Measurements from ENCODE around the gene S100A12.
"Not testable (repeated sequence)": the region's sequence is repeated elsewhere in the genome, so short reads cannot be mapped to it uniquely, and the experiment has no call there.

The S100A12 gene

DNA sequence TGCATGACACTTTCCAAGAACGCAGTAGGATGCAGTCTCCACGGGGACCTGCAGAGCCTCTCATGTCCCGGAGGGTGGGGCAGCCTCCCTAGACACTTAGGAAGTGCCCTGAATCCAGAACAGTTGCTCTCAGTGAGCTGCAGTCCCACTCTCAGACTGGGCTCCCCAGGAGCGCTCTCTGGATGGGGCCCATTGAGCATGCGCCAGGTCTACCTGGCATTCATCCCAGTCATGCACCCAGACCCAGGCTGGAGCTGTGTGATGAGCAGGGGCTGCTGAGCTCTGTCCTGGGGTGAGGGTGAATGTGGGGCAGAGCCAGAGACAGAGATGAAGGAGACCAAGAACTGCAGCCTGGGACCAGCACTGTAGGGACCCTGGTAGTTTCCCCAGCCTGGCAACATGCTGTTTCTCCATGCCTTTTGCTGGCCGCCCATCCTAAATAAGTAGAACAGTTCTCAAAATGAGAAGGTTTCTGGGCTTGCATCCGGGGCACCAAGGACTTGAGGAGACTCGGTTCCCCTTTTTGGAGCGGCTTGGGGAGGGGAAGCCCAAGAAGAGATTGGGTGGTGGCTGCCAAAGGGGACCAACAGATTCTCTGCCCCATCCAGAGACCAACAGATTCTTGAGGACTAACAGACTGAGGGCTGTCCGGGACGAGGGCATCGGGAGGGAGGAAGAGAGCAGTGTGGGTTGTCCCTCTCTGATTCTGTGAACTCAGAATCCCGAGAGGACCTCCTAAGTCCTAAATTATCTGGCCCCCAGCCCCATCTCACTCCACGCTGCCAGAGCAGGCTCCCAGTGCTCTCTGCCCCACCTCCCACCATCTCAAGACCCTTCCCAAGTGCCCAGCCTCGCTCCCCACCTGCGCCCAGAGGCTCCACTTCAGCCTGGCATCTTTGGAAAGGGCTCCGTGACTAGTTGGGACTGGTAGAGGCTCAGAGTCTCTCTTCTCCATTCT, 25.8 kb downstream of the S100A12 start:
- DNase-seq, result no peak

DNA sequence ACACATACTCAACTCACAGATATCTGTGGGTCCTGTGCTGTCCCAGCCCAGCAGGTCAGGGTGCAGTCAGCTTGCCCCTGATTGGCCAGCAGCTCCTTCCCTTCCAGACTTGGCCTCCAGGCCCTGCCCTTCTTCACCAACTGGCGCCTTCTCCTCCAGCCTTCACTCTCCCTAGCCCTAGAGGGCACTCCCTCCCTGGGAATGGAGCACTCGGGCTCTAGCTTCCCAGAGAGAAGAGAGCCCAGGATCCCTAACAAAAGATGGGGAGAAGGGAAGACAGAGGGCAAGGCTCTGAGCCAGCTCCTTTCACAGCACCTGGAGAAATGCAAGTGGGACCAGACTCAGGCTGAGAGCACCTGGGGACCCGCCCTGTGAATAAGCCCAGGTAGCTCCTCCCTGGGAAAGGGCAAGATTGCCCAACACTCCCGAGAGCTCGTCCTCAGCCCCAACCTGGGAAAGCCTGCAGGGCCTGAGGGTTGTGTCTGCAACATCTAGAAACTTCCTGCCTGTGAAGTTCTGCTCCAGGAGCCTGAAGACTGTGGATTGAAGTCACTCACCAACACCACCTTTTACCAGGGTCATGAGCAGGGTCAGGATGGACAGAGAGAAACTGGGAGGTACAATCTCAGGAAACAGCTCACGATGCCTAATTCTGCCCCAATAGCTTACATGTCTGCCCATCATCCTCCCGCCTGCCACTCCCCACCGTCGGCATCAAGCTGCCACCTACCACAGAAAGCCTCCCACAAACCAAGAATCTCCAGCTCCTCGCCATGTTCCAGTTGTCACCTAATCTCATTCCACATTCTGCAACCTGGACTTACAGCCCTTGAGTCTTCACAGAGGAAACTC, 26.7 kb downstream of the S100A12 start, which contains the start of gene PGLYRP4:
Gene PGLYRP4 (minus strand): TSS at position 331 of the 852 bp plus-strand sequence. CDS start 909 bp downstream, outside the sequence.
- no peak for DNase-seq

DNA sequence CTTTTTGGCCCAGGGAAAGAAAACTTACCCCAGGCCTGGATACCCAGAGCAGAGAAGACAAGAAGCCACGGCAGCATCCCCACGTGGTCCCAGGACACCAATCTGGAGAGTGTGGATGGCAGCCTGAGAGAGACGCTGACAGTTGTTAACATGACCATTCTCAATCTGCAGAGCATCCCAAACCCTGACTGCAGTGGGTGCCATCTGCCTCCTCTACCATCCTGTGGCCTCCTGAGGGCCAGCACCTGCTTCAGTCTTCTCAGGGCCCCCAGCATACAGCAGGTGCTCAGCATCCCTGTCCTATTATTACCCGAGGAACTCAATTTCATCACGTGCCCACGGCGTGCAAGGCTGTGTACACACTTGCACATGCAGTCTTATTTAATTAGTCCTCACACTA, 27.6 kb downstream of the S100A12 start:
- no peak for DNase-seq

DNA sequence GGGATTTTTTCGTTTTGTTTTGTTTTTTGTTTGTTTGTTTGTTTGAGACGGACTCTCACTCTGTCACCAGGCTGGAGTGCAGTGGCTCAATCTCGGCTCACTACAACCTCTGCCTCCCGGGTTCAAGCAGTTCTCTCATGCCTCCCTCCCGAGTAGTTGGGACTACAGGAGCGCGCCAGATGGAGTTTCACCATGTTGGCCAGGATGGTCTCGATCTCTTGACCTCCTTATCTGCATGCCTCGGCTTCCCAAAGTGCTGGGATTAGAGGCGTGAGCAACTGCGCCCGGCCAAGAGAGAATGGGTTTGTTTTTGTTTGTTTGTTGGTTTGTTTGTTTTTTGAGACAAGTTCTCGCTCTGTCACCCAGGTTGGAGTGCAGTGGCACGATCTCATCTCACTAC, 28.4 kb downstream of the S100A12 start:
- DNase-seq, result not testable (repeated sequence)

DNA sequence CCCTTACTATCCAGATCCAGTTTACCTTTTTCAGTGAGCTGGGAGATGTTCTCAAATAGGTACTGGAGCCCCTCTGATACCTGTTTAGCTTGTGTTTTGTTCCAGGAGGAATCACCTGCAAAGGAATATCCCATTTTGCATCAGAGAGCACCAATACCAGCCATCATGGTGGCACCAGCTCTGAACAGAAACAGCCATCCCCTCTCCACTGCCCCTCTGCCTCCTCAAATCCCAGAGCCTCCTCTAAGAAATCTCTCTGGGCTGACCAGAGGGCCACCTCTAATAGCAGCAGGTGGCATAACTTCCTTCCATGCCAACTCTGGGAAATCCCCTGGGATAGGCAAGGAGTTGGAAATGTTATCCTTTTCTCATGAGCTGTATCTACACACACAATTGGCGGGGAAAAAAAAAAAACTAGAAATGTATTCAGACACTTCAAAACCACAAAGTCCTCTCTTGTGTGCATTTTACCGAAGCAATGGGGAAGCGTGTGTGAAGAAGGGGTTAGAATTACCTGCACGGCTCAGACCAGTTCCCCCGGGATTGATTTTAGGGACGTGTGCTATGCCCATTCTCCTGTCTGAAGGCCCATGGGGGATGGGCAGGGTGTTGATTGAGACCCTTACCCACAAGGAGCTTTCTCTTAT, 29.2 kb downstream of the S100A12 start:
- DNase-seq, result no peak

DNA sequence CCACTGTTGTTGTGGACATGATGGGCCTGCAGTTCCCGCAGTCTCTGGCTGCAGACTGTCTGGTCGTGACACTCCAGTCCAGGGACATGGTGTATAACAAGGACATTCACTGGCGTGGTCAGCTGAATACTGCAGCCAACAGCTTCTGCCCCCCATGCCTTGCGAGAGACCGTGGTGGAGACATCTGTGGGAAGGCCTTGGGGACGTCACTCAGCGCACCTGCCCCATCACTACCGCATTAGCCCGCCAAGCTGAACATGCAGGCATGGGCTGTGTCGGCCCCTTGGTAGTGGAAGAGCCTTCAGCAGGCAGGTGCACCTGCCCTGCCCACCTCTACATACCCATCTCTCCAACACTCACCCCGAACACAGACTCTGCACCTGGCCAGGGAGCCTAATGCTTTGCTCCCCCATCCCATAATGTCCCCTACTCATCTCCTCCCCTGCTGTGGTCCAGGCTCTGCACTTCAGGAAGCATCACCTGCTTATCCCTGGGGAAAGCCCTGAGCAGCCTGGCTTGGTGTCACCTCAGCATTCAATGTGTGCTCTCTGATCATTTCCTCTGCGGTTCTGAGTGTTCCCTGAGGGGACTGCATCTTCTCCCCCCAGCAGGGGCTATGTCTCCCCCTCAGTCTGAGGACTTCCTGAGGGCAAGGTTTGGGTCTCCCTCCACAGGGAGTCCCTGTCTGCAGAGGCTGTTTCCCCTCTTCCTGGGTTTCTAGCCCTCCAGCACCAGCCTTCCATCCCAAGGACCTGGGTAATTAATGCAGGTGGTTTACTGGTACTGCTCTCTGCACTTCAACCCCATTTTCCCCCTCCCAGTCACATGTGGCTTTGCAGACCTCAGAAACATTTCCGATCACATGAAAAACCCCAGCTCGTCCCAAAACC, 30.0 kb downstream of the S100A12 start:
- DNase-seq, result no peak

DNA sequence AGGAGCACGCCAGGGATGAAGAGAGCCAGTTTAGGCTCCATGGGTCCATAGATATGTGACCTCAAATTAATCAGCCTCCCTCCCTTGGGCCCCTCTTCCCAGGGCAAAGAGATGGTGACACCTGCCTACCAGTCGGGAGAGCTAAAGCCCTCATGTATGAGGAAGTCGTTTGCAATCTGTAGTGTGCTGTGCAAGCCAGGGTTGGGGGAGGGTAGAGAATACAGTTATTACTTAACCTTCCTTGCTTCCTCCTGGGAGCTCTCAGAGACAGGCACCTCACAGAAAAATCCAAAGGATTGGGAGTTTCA, 30.7 kb downstream of the S100A12 start:
- no peak for DNase-seq

DNA sequence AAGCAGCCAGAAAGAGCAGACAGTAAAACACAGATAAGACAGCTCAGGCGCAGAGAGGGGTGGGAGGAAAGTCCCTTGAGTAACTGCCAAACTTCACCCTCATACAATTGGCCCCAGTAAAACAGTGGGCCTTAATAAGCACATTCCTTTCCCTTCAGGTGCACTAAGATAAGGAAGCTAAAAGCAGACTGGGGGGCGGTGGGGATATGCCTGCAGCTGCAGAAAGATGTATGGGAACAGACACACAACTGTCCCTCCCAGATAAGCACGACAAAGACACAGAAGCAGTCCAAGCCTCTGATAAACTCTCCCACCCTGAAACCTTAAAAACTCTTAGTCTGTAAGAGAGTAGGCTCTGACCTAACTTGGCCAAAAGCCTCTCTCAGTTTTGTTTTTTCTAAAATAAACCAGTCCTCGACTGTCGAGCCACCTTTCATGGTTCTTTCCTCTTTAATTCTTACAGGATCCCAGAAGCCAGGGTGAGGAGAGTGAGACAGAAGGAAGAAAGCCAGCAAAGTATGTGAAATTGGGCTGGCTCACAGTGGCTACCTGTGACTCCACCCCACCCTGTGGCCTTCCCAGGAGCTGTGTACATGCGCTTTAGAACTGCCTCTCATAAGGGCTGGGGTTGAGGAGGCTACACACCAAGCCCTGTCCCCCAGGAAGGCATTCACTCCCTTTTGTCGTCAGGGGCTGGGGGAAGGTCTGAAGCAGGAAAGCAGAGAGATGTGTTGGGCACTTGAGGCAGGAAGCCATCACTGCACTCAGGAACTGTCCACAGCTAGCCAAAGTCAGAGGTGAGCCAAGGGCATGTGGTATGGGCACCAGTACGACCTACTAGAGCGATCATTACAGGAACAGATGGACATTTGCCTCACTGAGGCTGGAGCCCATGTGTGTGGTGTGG, 31.4 kb downstream of the S100A12 start:
- no peak for DNase-seq

DNA sequence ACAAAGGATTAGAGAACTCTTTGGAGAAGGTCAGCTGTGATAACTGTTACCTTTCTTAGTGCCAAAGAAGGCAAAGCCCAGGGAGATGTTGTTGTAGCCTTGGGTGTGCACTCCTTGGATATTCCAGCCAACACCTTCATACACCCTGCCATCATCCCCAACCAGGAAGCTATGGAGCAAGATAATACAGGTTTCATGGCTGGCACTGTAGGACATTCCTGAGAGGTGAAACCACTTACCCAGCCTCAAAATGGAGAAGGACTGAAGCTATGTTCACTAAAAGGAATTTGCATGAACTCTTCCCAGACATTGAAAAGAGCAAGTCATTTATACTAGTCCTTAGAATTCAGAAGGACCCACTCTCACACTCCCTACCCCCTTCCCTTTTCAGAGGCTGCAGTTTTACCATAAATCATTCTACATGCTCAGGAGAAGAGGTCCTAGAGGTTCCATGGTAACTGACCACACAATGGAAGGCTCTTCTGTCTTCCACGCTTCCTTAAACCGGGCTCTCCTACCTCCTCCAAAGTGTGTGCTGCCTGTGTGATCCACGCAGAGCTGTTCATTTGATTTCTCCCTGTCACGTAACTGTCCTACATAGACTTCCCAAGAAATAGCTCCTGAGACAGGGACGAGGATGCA, 32.3 kb downstream of the S100A12 start:
- no peak for DNase-seq

DNA sequence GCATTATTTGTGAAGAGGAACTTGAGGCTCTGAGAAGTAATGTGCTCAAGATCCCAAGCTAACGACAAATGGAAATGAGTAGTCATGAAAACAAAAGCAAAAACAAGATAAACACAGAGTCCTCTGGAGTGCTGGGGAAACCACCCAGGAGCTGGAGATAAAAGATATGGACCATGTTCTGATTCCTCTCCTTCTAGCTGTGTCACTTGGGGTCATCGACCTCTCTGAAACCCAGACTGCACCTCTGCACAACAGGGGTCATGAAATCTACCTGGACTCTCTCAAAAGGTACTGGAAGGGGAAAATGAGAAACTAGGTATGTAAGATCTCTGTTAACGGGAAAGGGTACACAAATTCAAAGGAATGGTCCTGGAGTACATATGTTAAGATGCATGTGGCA, 33.2 kb downstream of the S100A12 start:
- no peak for DNase-seq

DNA sequence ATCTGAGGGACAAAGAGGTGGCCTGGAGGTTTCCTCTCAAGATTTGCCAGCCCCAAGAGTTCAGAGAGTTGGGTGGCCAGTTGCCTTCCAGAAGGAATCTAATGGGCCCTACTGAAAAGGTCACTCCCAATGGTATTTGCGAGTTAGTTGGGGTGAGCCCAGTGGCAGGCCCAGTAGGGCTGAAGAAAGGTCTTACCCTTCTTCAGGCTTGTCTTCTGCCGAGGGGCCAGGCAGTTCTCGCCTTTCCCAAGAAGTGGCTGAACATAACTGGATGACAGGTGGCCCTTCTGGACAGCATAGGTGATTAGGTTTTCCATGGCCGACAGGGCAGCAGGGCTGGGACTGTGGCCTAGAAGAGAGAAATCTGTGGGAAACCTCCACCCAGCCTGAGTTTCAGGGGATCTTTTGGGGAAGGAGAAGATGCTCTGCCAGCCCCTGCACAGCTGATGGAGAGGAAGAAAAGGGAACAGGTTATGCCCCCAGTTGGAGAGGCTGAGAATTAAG, 33.9 kb downstream of the S100A12 start:
- DNase-seq, result no peak

DNA sequence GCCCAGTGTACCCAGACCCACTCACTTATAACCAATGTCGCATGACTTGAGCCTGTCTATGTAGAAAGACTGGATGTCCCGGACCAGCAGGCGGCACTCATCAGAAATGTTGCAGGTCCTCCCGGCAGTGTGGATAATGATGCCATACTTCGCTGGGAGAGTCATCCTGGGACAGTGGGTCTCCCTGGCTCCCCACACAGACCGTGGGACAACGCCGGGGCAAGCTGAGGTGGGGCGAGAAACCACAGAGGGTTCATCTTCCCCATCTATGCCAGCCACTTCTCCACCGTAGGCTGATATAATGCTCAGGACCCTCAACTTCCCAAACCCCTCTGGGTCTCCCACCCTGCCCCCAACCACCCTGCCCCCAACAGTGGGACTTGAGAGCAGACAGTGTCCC, 35.1 kb downstream of the S100A12 start:
- DNase-seq, result no peak

DNA sequence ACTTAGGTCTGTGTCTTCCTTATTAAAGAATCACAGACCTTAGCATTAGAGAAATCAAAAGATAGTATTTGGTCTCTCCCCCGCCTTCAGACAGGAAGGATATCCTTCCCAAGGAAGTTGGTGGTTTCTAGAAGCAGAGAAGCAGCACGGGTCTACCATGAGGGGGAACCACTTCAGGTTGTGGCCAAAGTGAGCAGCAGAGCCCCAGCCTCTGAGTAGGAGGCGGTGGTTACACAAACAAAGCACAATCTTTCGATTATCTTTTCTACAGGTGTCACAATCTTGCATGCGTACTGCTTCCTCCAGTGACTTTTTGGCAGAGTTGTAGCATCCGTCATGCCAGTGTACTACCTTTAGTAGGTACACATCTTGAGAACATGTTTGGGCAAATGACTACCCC, 35.6 kb downstream of the S100A12 start:
- no peak for DNase-seq

DNA sequence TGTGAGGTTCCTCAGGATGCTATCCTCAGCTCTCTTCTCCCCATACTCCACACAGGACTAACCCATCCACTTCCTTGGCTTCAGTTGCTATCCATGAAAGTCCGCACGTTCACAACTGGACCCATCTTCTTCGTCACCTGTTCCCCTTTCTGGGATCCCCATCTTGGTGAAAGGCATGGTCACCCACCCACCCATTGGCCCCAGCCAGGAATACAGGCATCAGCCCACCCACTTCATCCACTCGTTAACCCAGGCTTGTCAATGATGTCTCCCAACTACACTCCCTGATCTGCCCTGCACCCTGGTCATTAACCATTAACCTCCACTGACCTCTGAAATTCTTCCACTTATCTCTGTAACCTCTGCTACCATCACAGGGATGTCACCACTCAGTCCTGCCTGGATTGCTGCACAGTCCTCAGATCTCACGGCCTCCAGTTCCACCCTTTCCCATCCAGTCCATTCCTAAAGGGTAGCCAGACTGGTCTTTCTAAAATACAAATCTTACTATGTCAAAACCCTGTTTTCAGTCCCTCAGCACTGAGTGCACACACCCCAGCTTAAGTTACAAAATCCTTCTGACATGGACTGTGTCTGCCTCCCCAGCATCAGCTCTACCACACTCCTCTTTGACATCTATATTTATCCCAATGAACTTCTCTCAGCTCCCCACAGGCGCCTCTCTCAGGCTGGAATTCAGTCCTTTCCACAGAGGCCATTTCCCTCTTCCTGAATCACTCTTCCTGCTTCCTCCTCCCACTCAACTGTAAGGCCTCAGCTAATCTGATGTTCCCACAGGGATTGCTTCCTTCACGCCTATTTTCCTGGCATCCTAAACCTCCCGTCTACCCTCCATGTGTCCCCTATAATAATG, 37.2 kb downstream of the S100A12 start:
- no peak for DNase-seq

DNA sequence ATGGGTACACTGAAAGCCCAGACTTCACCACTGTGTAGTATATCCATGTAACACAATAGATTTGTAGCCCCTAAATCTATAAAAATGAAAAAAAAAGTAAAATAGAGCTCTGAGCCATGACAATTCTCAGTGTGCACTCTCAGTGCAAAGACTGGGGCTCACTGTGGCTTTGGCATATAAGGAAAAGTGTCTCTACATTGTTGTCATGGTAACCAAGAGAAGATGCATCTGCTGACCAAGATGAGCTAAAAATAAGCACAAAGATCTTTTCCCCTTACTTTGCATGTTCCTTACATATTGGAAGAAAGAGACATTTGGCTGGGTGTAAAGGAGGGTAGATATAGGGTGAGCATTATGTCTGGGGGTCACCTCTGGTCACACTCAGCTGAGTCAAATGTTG, 38.8 kb downstream of the S100A12 start:
- no peak for DNase-seq

DNA sequence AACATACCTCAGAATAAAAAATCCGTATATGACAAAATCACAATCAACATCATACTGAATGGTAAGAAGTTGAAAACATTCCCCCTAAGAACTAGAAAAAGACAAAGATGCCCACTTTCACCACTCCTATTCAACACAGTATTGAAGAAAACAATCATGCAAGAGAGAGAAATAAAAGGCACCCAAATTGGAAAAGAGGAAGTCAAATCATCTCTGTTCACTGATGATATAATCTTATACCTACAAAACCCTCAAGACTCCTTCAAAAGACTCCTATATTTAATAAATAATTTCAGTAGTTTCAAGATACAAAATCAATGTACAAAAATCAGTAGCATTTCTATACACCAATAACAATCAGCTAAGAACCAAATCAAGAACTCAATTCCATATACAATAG, 41.5 kb downstream of the S100A12 start:
- no peak for DNase-seq

DNA sequence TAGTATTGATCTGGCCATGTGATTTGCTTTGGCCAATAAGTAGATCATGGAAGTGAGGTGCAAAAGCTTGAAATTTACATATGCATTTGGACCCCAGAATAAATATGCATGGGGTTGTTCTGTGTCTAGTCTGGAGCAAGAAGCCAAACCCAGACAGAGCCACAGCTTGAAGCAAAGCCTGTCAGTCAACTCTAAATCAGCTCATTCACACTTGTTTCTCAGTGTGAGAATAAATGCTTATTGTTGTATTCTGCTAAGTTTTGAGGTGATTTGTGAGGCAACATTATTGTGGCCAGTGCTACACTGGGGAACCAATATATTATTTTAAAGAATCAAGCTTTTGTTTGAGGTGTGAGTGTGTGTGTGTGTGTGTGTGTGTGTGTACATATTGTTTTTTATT, 50.5 kb downstream of the S100A12 start:
- DNase-seq, result no peak

Data from activated CD4-positive, CD25-positive, alpha-beta regulatory T cell treated with anti-CD3 and anti-CD28 coated beads, Interleukin-2, amount 50 U/mL, for 72 hours (primary cell).